ENCODE data around the gene GMPR. TPM values are rescaled to one million over a fixed set of nuclear protein-coding genes. Genes with fewer than 3 reads are reported as not detected.

GMPR gene
- total RNA-seq, 4 donors from 2014 or later = 3.6 to 8.1 (median 6.3) TPM; not detected in 1

DNA sequence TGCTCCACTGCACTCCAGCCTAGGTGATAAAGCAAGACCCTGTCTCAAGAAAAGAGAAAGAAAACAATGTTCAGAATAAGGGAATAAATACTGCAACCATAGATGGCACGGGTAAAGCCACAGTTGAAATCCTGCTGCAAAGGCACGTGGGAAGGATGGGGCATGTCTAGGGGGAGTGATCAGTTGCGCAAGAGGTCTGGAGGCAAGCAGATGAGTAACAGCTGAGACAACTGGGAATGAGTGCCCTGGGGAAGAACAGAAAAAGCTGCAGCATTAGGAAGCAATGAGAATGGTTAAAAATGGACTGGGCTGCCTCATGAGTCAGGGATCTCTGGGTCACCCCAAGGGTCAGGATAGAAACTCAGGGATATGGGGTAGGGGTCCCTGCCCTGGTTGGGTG, 96.3 kb downstream of the GMPR start:
- H3K4me3 ChIP-seq = no peak overlapping the region
- no peaks in the 10 kb centered on the region for H3K36me3 ChIP-seq
- H3K27me3 ChIP-seq = no peaks in the 10 kb centered on the region
- H3K27ac ChIP-seq = peak overlapping the region in 1 of 4 donors; percentile 32
- no peak for TF ChIP-seq POLR2A (IDR thresholded peaks at IDR 0.05)
- no peak for TF ChIP-seq CTCF (IDR thresholded peaks at IDR 0.05)
- peaks cover 0 to 44% (median 7%) of the 10 kb centered on the region in 4 donors for H3K4me1 ChIP-seq
- peak in 1 of 3 donors; percentile 70 for DNase-seq
- no peaks in the 10 kb centered on the region for H3K9me3 ChIP-seq

- DNase-seq = no peak
- Histone ChIP-seq H3K27me3 (no peaks in the 10 kb centered on the region), H3K36me3 (no peaks in the 10 kb centered on the region), H3K27ac (peak overlapping the region in 1 of 4 donors; percentile 32), H3K4me1 (peaks cover 0 to 44% (median 7%) of the 10 kb centered on the region in 4 donors), H3K9me3 (no peaks in the 10 kb centered on the region), H3K4me3 (no peak overlapping the region)
- TF ChIP-seq CTCF (IDR thresholded peaks at IDR 0.05) = no peak
- no peak for TF ChIP-seq POLR2A (IDR thresholded peaks at IDR 0.05)
Observed at GRCh38 chr6:16335176-16335575, 96.8 kb downstream of the GMPR start.

- TF ChIP-seq POLR2A (IDR thresholded peaks at IDR 0.05) = no peak
- no peak for TF ChIP-seq CTCF (IDR thresholded peaks at IDR 0.05)
- H3K9me3 ChIP-seq = no peaks in the 10 kb centered on the region
- peaks cover 0 to 44% (median 7%) of the 10 kb centered on the region in 4 donors for H3K4me1 ChIP-seq
- no peaks in the 10 kb centered on the region for H3K27me3 ChIP-seq
- H3K36me3 ChIP-seq = no peaks in the 10 kb centered on the region
- no peak overlapping the region for H3K4me3 ChIP-seq
- H3K27ac ChIP-seq = no peak overlapping the region
- DNase-seq = no peak
Observed at GRCh38 chr6:16336056-16336818, 97.8 kb downstream of the GMPR start.

DNA sequence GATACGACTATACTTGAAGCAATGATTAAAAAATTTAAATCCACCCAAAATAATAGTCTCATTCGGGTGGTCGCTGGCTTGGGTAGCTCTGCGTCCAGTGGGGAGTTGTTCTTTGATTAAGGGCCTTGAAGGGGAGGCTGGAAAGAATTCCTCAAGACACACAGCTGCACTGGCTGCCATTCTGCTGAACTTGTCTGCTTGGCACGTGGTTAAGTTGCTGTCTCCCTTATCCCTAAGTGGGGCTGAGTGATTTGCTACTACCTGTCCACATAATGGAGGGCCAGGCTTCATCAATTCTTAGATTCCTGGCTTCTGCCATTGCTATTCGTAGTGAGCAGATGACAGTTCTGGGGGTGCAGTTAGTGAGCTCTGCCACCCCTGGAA, 98.5 kb downstream of the GMPR start:
- H3K4me1 ChIP-seq = peaks cover 0 to 38% (median 5%) of the 10 kb centered on the region in 4 donors
- peak overlapping the region in 1 of 4 donors; percentile 13 for H3K27ac ChIP-seq
- TF ChIP-seq CTCF (IDR thresholded peaks at IDR 0.05) = no peak
- TF ChIP-seq POLR2A (IDR thresholded peaks at IDR 0.05) = no peak

GRCh38 chr6:16337295-16337975, 99.0 kb downstream of the GMPR start:
- H3K36me3 ChIP-seq = no peaks in the 10 kb centered on the region
- H3K4me1 ChIP-seq = peaks cover 0 to 32% (median 2%) of the 10 kb centered on the region in 4 donors
- no peak for TF ChIP-seq CTCF (IDR thresholded peaks at IDR 0.05)
- no peak for TF ChIP-seq POLR2A (IDR thresholded peaks at IDR 0.05)
- DNase-seq = peak; percentile 37 to 82 (median 63)
- H3K9me3 ChIP-seq = no peaks in the 10 kb centered on the region
- no peak overlapping the region for H3K4me3 ChIP-seq
- peak overlapping the region in 1 of 4 donors; percentile 13 for H3K27ac ChIP-seq
- H3K27me3 ChIP-seq = no peaks in the 10 kb centered on the region

More for the DNA sequence above, 98.5 kb downstream of the GMPR start:
- Histone ChIP-seq H3K4me3 (no peak overlapping the region), H3K36me3 (no peaks in the 10 kb centered on the region), H3K9me3 (no peaks in the 10 kb centered on the region), H3K27me3 (no peaks in the 10 kb centered on the region)
- no peak for DNase-seq

Measured in Peyer's patch (tissue), 4 donors.